Measurements from ENCODE around the gene ELL2.

Gene ELL2

DNA sequence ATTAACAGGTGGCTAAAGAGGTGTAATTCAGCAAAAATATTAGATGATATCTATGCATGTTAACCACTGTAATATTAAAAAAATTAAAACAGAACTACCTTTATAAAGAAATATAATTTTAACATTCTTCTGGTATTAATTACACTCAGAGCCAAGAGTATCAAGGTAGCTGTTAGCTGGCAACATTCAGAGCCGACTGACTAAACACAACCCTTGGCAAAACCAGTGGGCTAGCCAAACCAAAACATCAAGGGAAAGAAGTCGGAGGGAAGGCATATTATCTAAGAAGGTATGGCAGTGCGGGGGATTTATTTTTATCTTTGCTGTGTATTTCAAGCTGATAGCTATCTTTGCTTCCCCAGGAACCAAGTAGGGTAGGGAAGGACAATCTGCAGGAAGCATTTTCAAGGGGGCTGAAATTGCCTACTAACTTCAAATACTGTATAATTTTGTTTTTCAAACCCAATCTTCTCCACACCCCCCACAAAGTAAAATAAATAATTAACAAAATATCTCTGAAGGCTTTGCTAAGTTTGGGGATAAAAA lies 24.0 kb downstream of the ELL2 start:
- no peak for DNase-seq (ENCODE audit: low read depth)
- TF ChIP-seq, protein P1, sequence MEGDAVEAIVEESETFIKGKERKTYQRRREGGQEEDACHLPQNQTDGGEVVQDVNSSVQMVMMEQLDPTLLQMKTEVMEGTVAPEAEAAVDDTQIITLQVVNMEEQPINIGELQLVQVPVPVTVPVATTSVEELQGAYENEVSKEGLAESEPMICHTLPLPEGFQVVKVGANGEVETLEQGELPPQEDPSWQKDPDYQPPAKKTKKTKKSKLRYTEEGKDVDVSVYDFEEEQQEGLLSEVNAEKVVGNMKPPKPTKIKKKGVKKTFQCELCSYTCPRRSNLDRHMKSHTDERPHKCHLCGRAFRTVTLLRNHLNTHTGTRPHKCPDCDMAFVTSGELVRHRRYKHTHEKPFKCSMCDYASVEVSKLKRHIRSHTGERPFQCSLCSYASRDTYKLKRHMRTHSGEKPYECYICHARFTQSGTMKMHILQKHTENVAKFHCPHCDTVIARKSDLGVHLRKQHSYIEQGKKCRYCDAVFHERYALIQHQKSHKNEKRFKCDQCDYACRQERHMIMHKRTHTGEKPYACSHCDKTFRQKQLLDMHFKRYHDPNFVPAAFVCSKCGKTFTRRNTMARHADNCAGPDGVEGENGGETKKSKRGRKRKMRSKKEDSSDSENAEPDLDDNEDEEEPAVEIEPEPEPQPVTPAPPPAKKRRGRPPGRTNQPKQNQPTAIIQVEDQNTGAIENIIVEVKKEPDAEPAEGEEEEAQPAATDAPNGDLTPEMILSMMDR (IDR thresholded peaks at IDR 0.05; ENCODE audit: control insufficient read depth, insufficient read depth, low read depth, low read length, missing control alignments): no peak
- H3K4me3 ChIP-seq (ENCODE audit: control insufficient read depth, low read depth, low read length): no peak overlapping the region

- no peak for DNase-seq (ENCODE audit: low read depth)
- TF ChIP-seq, protein P1 (IDR thresholded peaks at IDR 0.05; ENCODE audit: control insufficient read depth, insufficient read depth, low read depth, low read length, missing control alignments): no peak
These were observed 24.7 kb downstream of the ELL2 start for GRCh38 chr5:95936812-95937397.

DNA sequence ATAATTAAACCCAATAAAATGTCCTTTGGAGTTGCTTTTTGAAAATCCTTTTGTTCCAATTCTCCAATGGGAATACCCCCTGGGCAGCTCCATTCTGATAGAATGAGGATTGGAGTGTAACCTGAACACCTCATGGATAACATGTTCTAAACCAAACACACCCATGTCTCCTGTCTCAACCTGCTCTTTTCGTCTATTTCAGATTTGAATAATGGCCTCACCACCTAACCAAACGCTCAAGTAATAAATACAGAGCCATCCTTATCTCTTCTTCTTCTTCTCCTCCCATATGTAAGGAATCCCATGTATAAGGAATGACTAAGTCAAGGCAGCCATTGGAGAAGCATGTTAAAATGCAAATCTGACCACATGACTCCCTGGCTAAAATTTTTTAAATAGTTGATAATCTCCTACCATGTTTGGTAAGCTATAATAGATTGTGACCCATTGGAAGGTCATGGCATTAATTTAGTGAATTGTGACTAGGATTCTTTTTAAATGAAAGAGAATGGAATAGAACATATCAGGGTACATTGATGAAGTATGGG lies 26.0 kb downstream of the ELL2 start:
- DNase-seq (ENCODE audit: low read depth): no peak
- TF ChIP-seq, protein P1 (IDR thresholded peaks at IDR 0.05; ENCODE audit: control insufficient read depth, insufficient read depth, low read depth, low read length, missing control alignments): no peak
- no peak overlapping the region for H3K4me3 ChIP-seq (ENCODE audit: control insufficient read depth, low read depth, low read length)

More at GRCh38 chr5:95936812-95937397, 24.7 kb downstream of the ELL2 start:
- H3K4me3 ChIP-seq (ENCODE audit: control insufficient read depth, low read depth, low read length): no peak overlapping the region

DNA sequence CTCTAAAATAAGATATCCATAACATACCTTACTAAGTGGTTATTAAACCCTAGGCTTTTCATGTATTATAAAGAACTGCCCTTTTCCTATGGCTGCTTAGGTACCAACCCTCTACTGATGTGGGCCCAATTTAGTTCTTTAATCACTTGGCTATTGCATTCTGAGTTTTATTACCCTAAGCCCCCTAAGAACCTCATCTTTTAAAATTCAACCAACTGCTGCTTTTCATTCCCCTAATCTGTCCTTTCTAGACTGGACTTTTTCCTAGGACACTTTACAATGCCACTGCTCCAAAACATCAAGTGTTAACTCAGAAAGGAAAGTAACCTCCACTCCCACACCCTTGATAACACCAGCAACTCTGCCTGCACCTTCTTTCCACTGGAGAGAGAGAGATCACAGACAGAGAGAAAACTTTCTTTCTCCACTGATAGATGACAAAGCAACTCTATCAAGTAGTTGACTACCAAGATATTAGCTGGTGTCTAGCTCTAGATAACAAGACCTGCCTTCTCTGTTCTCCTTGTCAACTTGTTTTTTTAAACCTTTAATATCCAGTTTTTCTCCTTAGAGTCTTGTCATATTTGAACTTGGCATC lies 27.3 kb downstream of the ELL2 start:
- TF ChIP-seq, protein P1 (IDR thresholded peaks at IDR 0.05; ENCODE audit: control insufficient read depth, insufficient read depth, low read depth, low read length, missing control alignments): no peak
- H3K4me3 ChIP-seq (ENCODE audit: control insufficient read depth, low read depth, low read length): no peak overlapping the region

GRCh38 chr5:95932941-95933340 lies 28.7 kb downstream of the ELL2 start:
- TF ChIP-seq, protein P1 (IDR thresholded peaks at IDR 0.05; ENCODE audit: control insufficient read depth, insufficient read depth, low read depth, low read length, missing control alignments): no peak
- H3K4me3 ChIP-seq (ENCODE audit: control insufficient read depth, low read depth, low read length): no peak overlapping the region
- DNase-seq (ENCODE audit: low read depth): no peak

More for the DNA sequence above, 27.3 kb downstream of the ELL2 start:
- no peak for DNase-seq (ENCODE audit: low read depth)

GRCh38 chr5:95931079-95931833 lies 30.4 kb downstream of the ELL2 start:
- TF ChIP-seq, protein P1 (IDR thresholded peaks at IDR 0.05; ENCODE audit: control insufficient read depth, insufficient read depth, low read depth, low read length, missing control alignments): no peak
- DNase-seq (ENCODE audit: low read depth): no peak
- H3K4me3 ChIP-seq (ENCODE audit: control insufficient read depth, low read depth, low read length): no peak overlapping the region

All from AG09309 (cell line).